Mammary epithelial cell (primary cell): ENCODE measurements around the gene NOG.

ENCODE experiments used
- EZH2 ChIP-seq: IDR thresholded peaks from 2 replicates; pipeline ENCODE4 v1.6.1; 2012; ENCODE audit warnings: low read length, inconsistent platforms, borderline replicate concordance
- TF ChIP-seq, protein P1 (sequence below), 2 donors: IDR thresholded peaks in 1 of 2; conservative IDR thresholded peaks in 1 of 2; 2 replicates each; pipeline ENCODE4 v1.5.1; 2011 to 2012; ENCODE audit warnings: inconsistent platforms in 2 of 2, low read length in 2 of 2, mild to moderate bottlenecking in 2 of 2, control low read depth in 1 of 2, low read depth in 1 of 2; ENCODE audit not compliant: insufficient read depth in 1 of 2; ENCODE audit errors: extremely low read depth in 1 of 2

DNA sequence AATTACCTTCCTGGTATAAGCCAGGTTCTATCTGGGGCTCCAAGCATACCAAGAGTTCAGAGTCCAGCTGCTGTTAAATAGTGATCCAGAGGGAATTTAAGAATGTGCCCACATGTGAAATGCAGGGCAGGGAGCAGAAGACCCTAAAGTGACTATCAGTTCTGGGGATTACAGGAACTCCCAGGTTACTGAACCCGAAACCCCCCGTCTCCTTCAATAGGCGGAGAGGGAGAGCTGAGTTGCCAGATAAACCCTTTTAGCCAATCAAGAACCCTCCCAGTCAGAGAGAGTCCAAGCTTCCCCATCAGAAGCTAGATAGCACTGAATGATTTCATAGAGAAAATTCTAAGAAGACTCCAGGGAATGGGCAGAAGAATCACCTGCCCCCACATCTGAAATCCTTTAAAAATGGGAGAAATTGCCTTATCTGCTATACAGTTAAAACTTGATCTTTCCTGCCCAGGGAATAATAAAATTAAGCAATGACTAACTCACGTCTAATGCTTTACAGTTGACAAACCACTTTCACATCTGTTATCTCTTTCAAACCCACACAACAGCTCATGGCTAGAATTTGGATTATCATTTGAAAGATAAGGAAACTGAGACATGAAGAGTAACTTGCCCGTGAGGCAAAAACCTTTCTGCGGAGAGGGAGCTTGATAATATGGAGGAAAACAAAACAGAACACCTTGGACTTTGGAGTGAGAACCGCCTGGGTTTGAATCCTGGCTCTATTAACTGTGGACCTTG is 10.2 kb downstream of the NOG start:
- TF ChIP-seq, protein P1, sequence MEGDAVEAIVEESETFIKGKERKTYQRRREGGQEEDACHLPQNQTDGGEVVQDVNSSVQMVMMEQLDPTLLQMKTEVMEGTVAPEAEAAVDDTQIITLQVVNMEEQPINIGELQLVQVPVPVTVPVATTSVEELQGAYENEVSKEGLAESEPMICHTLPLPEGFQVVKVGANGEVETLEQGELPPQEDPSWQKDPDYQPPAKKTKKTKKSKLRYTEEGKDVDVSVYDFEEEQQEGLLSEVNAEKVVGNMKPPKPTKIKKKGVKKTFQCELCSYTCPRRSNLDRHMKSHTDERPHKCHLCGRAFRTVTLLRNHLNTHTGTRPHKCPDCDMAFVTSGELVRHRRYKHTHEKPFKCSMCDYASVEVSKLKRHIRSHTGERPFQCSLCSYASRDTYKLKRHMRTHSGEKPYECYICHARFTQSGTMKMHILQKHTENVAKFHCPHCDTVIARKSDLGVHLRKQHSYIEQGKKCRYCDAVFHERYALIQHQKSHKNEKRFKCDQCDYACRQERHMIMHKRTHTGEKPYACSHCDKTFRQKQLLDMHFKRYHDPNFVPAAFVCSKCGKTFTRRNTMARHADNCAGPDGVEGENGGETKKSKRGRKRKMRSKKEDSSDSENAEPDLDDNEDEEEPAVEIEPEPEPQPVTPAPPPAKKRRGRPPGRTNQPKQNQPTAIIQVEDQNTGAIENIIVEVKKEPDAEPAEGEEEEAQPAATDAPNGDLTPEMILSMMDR (conservative IDR thresholded peaks at IDR 0.05 in 1 of 2, IDR thresholded peaks at IDR 0.05 in 1 of 2; ENCODE audit: extremely low read depth in 1 of 2, insufficient read depth in 1 of 2, low read depth in 1 of 2, low read length in 2 of 2), result no peak
- no peak for TF ChIP-seq EZH2
